DOHH2 (cell line): Measurements from ENCODE around the gene TRIM62.
"Not testable (repeated sequence)": the region's sequence is repeated elsewhere in the genome, so short reads cannot be mapped to it uniquely, and the experiment has no call there.

Experiments used
- H3F3A ChIP-seq: fragments of 200-600 bp; sonication (generic), shearing (Covaris generic); 2 replicates; pipeline ENCODE4 v1.6.0; 2016; ENCODE audit warnings: antibody characterized with exemption, mild to moderate bottlenecking; ENCODE audit not compliant: control insufficient read depth, insufficient read depth
- H3K27ac ChIP-seq: fragments of 200-600 bp; sonication (generic); 2 replicates; pipeline ENCODE4 v1.5.1; 2014; ENCODE audit warnings: low read depth, mild to moderate bottlenecking, low read length, moderate library complexity
- H3K27me3 ChIP-seq: fragments of 200-600 bp; sonication (generic); 2 replicates; pipeline ENCODE4 v1.6.1; 2014; ENCODE audit warnings: mild to moderate bottlenecking, low read length, mixed read lengths; ENCODE audit not compliant: control insufficient read depth
- H3K36me3 ChIP-seq: fragments of 200-600 bp; sonication (generic); 2 replicates; pipeline ENCODE4 v1.6.1; 2014; ENCODE audit warnings: mild to moderate bottlenecking, low read length, moderate library complexity, mixed read lengths; ENCODE audit not compliant: control insufficient read depth
- H3K4me1 ChIP-seq: fragments of 200-600 bp; sonication (generic); 2 replicates; pipeline ENCODE4 v1.6.1; 2014; ENCODE audit warnings: mild to moderate bottlenecking, low read length, mixed read lengths; ENCODE audit not compliant: control insufficient read depth
- H3K4me2 ChIP-seq: fragments of 200-600 bp; sonication (generic); 2 replicates; pipeline ENCODE4 v1.6.0; 2014; ENCODE audit warnings: mild to moderate bottlenecking, low read length, moderate library complexity
- H3K4me3 ChIP-seq: fragments of 200-600 bp; sonication (generic); 2 replicates; pipeline ENCODE4 v1.5.1; 2014; ENCODE audit warnings: mild to moderate bottlenecking, low read length, mixed read lengths
- H3K79me2 ChIP-seq: fragments of 200-600 bp; sonication (generic); 2 replicates; pipeline ENCODE4 v1.6.1; 2014; ENCODE audit warnings: mild to moderate bottlenecking, low read length, mixed read lengths; ENCODE audit not compliant: control insufficient read depth
- H3K9me2 ChIP-seq: fragments of 200-600 bp; sonication (generic); replicated peaks from 2 replicates; pipeline ENCODE4 v1.6.1; 2014; ENCODE audit warnings: mild to moderate bottlenecking, low read length, mixed read lengths; ENCODE audit not compliant: control insufficient read depth
- H3K9me3 ChIP-seq: fragments of 200-600 bp; sonication (generic); 2 replicates; pipeline ENCODE4 v1.6.1; 2014; ENCODE audit warnings: antibody characterized with exemption, low read length, mixed read lengths; ENCODE audit not compliant: control insufficient read depth, insufficient read depth
- H4K20me1 ChIP-seq: fragments of 200-600 bp; sonication (generic); 2 replicates; pipeline ENCODE4 v1.6.0; 2014; ENCODE audit warnings: low read depth, mild to moderate bottlenecking, antibody characterized with exemption, low read length, moderate library complexity; ENCODE audit not compliant: control insufficient read depth, insufficient read depth
- CTCF ChIP-seq: fragments of 200-600 bp; sonication (generic); IDR thresholded peaks from one replicate; pipeline ENCODE4 v1.5.1; 2014; ENCODE audit warnings: antibody characterized with exemption, mild to moderate bottlenecking, low read depth, low read length; ENCODE audit not compliant: poor library complexity, severe bottlenecking
- EZH2phosphoT487 ChIP-seq: fragments of 200-600 bp; sonication (generic); IDR thresholded peaks from 2 replicates; pipeline ENCODE4 v1.6.1; 2017; ENCODE audit warnings: borderline replicate concordance, mild to moderate bottlenecking, antibody characterized with exemption, low read length, moderate library complexity, mixed read lengths

Gene TRIM62

GRCh38 chr1:33110477-33110876 lies 71.4 kb downstream of the TRIM62 start:
- H3F3A ChIP-seq, result no peaks in the 10 kb centered on the region
- H3K9me3 ChIP-seq, result peaks cover 10% of the 10 kb centered on the region
- TF ChIP-seq EZH2phosphoT487 (no peak), CTCF (no peak)
- H3K36me3 ChIP-seq, result no peaks in the 10 kb centered on the region
- no peak overlapping the region for H3K27ac ChIP-seq
- no peak overlapping the region for H3K4me2 ChIP-seq
- no peaks in the 10 kb centered on the region for H4K20me1 ChIP-seq
- H3K79me2 ChIP-seq, result no peaks in the 10 kb centered on the region
- no peaks in the 10 kb centered on the region for H3K4me1 ChIP-seq
- H3K9me2 ChIP-seq, result no peaks in the 10 kb centered on the region
- H3K27me3 ChIP-seq, result 0 out of 2 replicates have a peak, but pooled peaks cover 4% of the 10 kb centered on the region
- no peak overlapping the region for H3K4me3 ChIP-seq

- H3K4me2 ChIP-seq, H3K9me2 ChIP-seq, H3K36me3 ChIP-seq, H3K27me3 ChIP-seq, H3K4me3 ChIP-seq, H3F3A ChIP-seq, H3K4me1 ChIP-seq, H3K9me3 ChIP-seq, H3K79me2 ChIP-seq, H4K20me1 ChIP-seq, H3K27ac ChIP-seq: not testable (repeated sequence)
Observed at GRCh38 chr1:33100119-33100415, 81.8 kb downstream of the TRIM62 start.

- Histone ChIP-seq H3K27me3 (peaks cover 4% of the 10 kb centered on the region), H3K27ac (no peak overlapping the region), H4K20me1 (no peaks in the 10 kb centered on the region), H3K4me3 (no peak overlapping the region), H3K79me2 (no peaks in the 10 kb centered on the region), H3F3A (no peaks in the 10 kb centered on the region), H3K4me1 (peaks cover 8% of the 10 kb centered on the region), H3K36me3 (no peaks in the 10 kb centered on the region), H3K4me2 (peak overlapping the region; percentile 43), H3K9me2 (no peaks in the 10 kb centered on the region), H3K9me3 (no peaks in the 10 kb centered on the region)
- peak; percentile 15 for TF ChIP-seq CTCF
- no peak for TF ChIP-seq EZH2phosphoT487
Observed at GRCh38 chr1:33099290-33100118, 82.3 kb downstream of the TRIM62 start.

- H3F3A ChIP-seq, result no peaks in the 10 kb centered on the region
- H3K9me2 ChIP-seq, result no peaks in the 10 kb centered on the region
- peaks cover 4% of the 10 kb centered on the region for H3K27me3 ChIP-seq
- TF ChIP-seq EZH2phosphoT487 (no peak), CTCF (no peak)
- no peak overlapping the region for H3K4me3 ChIP-seq
- H3K9me3 ChIP-seq, result no peaks in the 10 kb centered on the region
- no peaks in the 10 kb centered on the region for H4K20me1 ChIP-seq
- no peak overlapping the region for H3K27ac ChIP-seq
- H3K36me3 ChIP-seq, result no peaks in the 10 kb centered on the region
- no peaks in the 10 kb centered on the region for H3K79me2 ChIP-seq
- no peak overlapping the region for H3K4me2 ChIP-seq
- H3K4me1 ChIP-seq, result peaks cover 8% of the 10 kb centered on the region
Observed at GRCh38 chr1:33098371-33098770, 83.5 kb downstream of the TRIM62 start.
